Caco-2 (cell line): ENCODE measurements around the gene PDE10A. TPM values are rescaled to one million over a fixed set of nuclear protein-coding genes. Genes with fewer than 3 reads are reported as not detected.
"Not testable (repeated sequence)": the region's sequence is repeated elsewhere in the genome, so short reads cannot be mapped to it uniquely, and the experiment has no call there.

Source experiments
- BruUV-seq: library from RNA; stranded (reverse); fragments of 400-500 nt; replicated peaks from 2 replicates; lab custom pipeline; 2021; lab: Mats Ljungman, UMichigan
- CTCF ChIA-PET: fragments of 300-600 bp; sonication (Branson Sonifier 250); formaldehyde crosslinking; loops from one replicate; lab custom pipeline; 2022; ENCODE audit warnings: antibody characterized with exemption; lab: Charles Lee
- POLR2A ChIA-PET: fragments of 300-600 bp; sonication (Branson Sonifier 250); formaldehyde crosslinking; loops from one replicate; lab custom pipeline; 2022; ENCODE audit warnings: antibody characterized with exemption; lab: Charles Lee
- DNase-seq, 2 experiments: peaks; one replicate each; pipeline versions ENCODE4 v3.0.0 to v3.0.0-alpha.2; 2020 to 2022
- H3K27me3 ChIP-seq: replicated peaks from 2 replicates; pipeline ENCODE4 v1.6.0; 2011; ENCODE audit warnings: low read length; ENCODE audit not compliant: control insufficient read depth, insufficient read depth
- H3K36me3 ChIP-seq: 2 replicates; pipeline ENCODE4 v1.5.1; 2011; ENCODE audit warnings: low read length; ENCODE audit not compliant: control insufficient read depth, insufficient read depth
- H3K4me1 ChIP-seq: fragments of 250-450 bp; sonication (Bioruptor Pico); 2 replicates; pipeline ENCODE4 v1.5.1; 2020; ENCODE audit warnings: mild to moderate bottlenecking
- H3K4me3 ChIP-seq: 2 replicates; pipeline ENCODE4 v1.5.1; 2011; ENCODE audit warnings: low read depth, mild to moderate bottlenecking, control low read depth, low read length
- H3K9me3 ChIP-seq: fragments of 250-450 bp; sonication (Bioruptor Pico); 2 replicates; pipeline ENCODE4 v1.5.1; 2020; ENCODE audit warnings: mild to moderate bottlenecking, moderate library complexity
- H3K27ac Mint-ChIP-seq: one replicate; pipeline ENCODE4 v1.8.0; 2022; ENCODE audit warnings: mixed read lengths; ENCODE audit not compliant: unreplicated experiment
- H3K27me3 Mint-ChIP-seq: one replicate; pipeline ENCODE4 v1.8.0; 2022; ENCODE audit warnings: mixed read lengths; ENCODE audit not compliant: insufficient read depth, unreplicated experiment
- H3K36me3 Mint-ChIP-seq: one replicate; pipeline ENCODE4 v1.8.0; 2022; ENCODE audit warnings: mild to moderate bottlenecking, mixed read lengths; ENCODE audit not compliant: insufficient read depth, unreplicated experiment
- H3K4me1 Mint-ChIP-seq: one replicate; pipeline ENCODE4 v1.8.0; 2022; ENCODE audit warnings: low read depth, mixed read lengths; ENCODE audit not compliant: unreplicated experiment
- H3K4me3 Mint-ChIP-seq: one replicate; pipeline ENCODE4 v1.8.0; 2022; ENCODE audit warnings: mild to moderate bottlenecking, moderate library complexity, mixed read lengths; ENCODE audit not compliant: unreplicated experiment
- H3K9me3 Mint-ChIP-seq: one replicate; pipeline ENCODE4 v1.8.0; 2022; ENCODE audit warnings: mixed read lengths; ENCODE audit not compliant: unreplicated experiment
- CTCF ChIP-seq, 2 experiments: fragments of 200-600 bp in 1 of 2; IDR thresholded peaks; 1 replicate in 1 of 2; 2 replicates in 1 of 2; pipeline versions ENCODE4 v1.5.1 to v1.8.0; 2011 to 2022; ENCODE audit warnings: antibody characterized with exemption in 1 of 2, control low read depth in 1 of 2, inconsistent platforms in 1 of 2, low read depth in 1 of 2, low read length in 1 of 2, mild to moderate bottlenecking in 1 of 2, moderate library complexity in 1 of 2; ENCODE audit not compliant: insufficient read depth in 1 of 2, severe bottlenecking in 1 of 2, unreplicated experiment in 1 of 2
- intact Hi-C: fragments of 100-400 bp; cut with micrococcal nuclease; formaldehyde crosslinking; loops from one replicate; pipeline ENCODE4 v1.10.0; 2022; ENCODE audit not compliant: unreplicated experiment
- total RNA-seq: library from RNA; stranded (reverse); gene quantifications from 2 replicates; pipeline ENCODE4 v1.2.3, GENCODE V29; 2022

Gene PDE10A
- total RNA-seq, 1 experiment from 2014 or later: 3.4 TPM

GRCh38 chr6:165615636-165616035 lies 47.4 kb downstream of the PDE10A start:
- no peak for DNase-seq
- CTCF ChIA-PET: no interaction called here
- no peak overlapping the region for H3K4me3 Mint-ChIP-seq
- Histone ChIP-seq H3K27me3 (no peaks in the 10 kb centered on the region), H3K4me1 (no peaks in the 10 kb centered on the region), H3K36me3 (no peaks in the 10 kb centered on the region), H3K9me3 (no peaks in the 10 kb centered on the region), H3K4me3 (no peak overlapping the region)
- POLR2A ChIA-PET: no interaction called here
- TF ChIP-seq CTCF (IDR thresholded peaks at IDR 0.05; ENCODE audit: insufficient read depth in 1 of 2, low read depth in 1 of 2, low read length in 1 of 2, severe bottlenecking in 1 of 2, unreplicated experiment in 1 of 2): no peak
- H3K27me3 Mint-ChIP-seq: no peaks in the 10 kb centered on the region
- intact Hi-C loops: no loop called here
- no peaks in the 10 kb centered on the region for H3K4me1 Mint-ChIP-seq
- no peaks in the 10 kb centered on the region for H3K36me3 Mint-ChIP-seq
- BruUV-seq: no TSS peak
- no peak overlapping the region for H3K27ac Mint-ChIP-seq
- H3K9me3 Mint-ChIP-seq: no peaks in the 10 kb centered on the region

- H3K27me3 ChIP-seq: no peaks in the 10 kb centered on the region
- BruUV-seq: no TSS peak
- no peaks in the 10 kb centered on the region for H3K36me3 ChIP-seq
- H3K4me1 Mint-ChIP-seq: no peaks in the 10 kb centered on the region
- no peak for DNase-seq
- no peaks in the 10 kb centered on the region for H3K9me3 ChIP-seq
- no peaks in the 10 kb centered on the region for H3K4me1 ChIP-seq
- no peak overlapping the region for H3K4me3 Mint-ChIP-seq
- POLR2A ChIA-PET: no interaction called here
- no peak overlapping the region for H3K27ac Mint-ChIP-seq
- no peaks in the 10 kb centered on the region for H3K36me3 Mint-ChIP-seq
- CTCF ChIA-PET: no interaction called here
- no peak overlapping the region for H3K4me3 ChIP-seq
- intact Hi-C loops: no loop called here
- no peak for TF ChIP-seq CTCF (IDR thresholded peaks at IDR 0.05; ENCODE audit: insufficient read depth in 1 of 2, low read depth in 1 of 2, low read length in 1 of 2, severe bottlenecking in 1 of 2, unreplicated experiment in 1 of 2)
- H3K27me3 Mint-ChIP-seq: no peaks in the 10 kb centered on the region
- H3K9me3 Mint-ChIP-seq: no peaks in the 10 kb centered on the region
Measured at GRCh38 chr6:165611294-165611693, 51.7 kb downstream of the PDE10A start.

- H3K27me3 Mint-ChIP-seq, POLR2A ChIA-PET, intact Hi-C loops, H3K27ac Mint-ChIP-seq, H3K4me3 Mint-ChIP-seq, H3K36me3 Mint-ChIP-seq, H3K4me3 ChIP-seq, BruUV-seq, CTCF ChIA-PET, H3K9me3 ChIP-seq, H3K36me3 ChIP-seq, H3K4me1 Mint-ChIP-seq, H3K4me1 ChIP-seq, DNase-seq, H3K9me3 Mint-ChIP-seq, H3K27me3 ChIP-seq: not testable (repeated sequence)
Measured at GRCh38 chr6:165608577-165608976, 54.5 kb downstream of the PDE10A start.

GRCh38 chr6:165606740-165607008 lies 56.4 kb downstream of the PDE10A start:
- no peak for TF ChIP-seq CTCF (IDR thresholded peaks at IDR 0.05; ENCODE audit: insufficient read depth in 1 of 2, low read depth in 1 of 2, low read length in 1 of 2, severe bottlenecking in 1 of 2, unreplicated experiment in 1 of 2)
- no peak for DNase-seq
- Mint-ChIP-seq H3K36me3 (no peaks in the 10 kb centered on the region), H3K27me3 (no peaks in the 10 kb centered on the region), H3K4me1 (no peaks in the 10 kb centered on the region), H3K27ac (no peak overlapping the region), H3K9me3 (no peaks in the 10 kb centered on the region), H3K4me3 (no peak overlapping the region)
- ChIA-PET CTCF (no interaction called here), POLR2A (no interaction called here)
- Histone ChIP-seq H3K4me1 (no peaks in the 10 kb centered on the region), H3K4me3 (no peak overlapping the region), H3K27me3 (no peaks in the 10 kb centered on the region), H3K9me3 (no peaks in the 10 kb centered on the region), H3K36me3 (no peaks in the 10 kb centered on the region)
- intact Hi-C loops: no loop called here
- BruUV-seq: no TSS peak
